ENCODE results near the gene CLK2. TPM values are rescaled to one million over a fixed set of nuclear protein-coding genes. Genes with fewer than 3 reads are reported as not detected.

CLK2 gene
- polyA plus RNA-seq, 1 donor from 2014 or later, result 44.4 TPM

DNA sequence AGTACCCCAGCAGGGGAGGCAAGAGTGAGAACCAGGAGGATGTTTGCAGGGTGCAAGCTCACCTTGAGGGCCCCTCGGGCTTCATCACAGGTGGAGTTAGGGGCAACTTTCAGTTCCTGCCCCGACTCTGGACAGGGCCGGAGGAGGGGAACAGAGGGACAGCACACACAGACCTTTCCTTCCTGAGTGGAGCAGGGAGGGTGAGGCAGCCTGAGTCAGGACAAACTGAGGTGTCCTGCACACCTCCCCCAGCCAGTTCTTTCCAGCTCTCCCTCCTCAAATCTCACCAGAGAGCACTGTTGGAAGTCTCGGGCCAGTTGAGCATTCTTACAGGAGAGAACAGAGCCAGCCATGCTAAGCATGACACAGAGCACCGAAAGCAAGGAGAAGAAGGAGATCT is 19.5 kb downstream of the CLK2 start:
- H2AFZ ChIP-seq (ENCODE audit: low read depth, low read length), result no peak overlapping the region
- H3K4me3 ChIP-seq (ENCODE audit: low read length), result peak overlapping the region; percentile 94
- no peaks in the 10 kb centered on the region for H3K9me3 ChIP-seq (ENCODE audit: low read length)
- H3K9ac ChIP-seq (ENCODE audit: low read length), result peak overlapping the region; percentile 91
- H3K4me2 ChIP-seq (ENCODE audit: low read length), result peak overlapping the region; percentile 9
- no peak overlapping the region for H3K27ac ChIP-seq (ENCODE audit: low read length)
- H3K9me2 ChIP-seq (ENCODE audit: insufficient read depth, low read length), result no peaks in the 10 kb centered on the region
- H3F3A ChIP-seq (ENCODE audit: insufficient read depth, low read length, poor library complexity, severe bottlenecking), result no peaks in the 10 kb centered on the region
- no peak for TF ChIP-seq POLR2AphosphoS5 (IDR thresholded peaks at IDR 0.05)
- TF ChIP-seq, protein P1, sequence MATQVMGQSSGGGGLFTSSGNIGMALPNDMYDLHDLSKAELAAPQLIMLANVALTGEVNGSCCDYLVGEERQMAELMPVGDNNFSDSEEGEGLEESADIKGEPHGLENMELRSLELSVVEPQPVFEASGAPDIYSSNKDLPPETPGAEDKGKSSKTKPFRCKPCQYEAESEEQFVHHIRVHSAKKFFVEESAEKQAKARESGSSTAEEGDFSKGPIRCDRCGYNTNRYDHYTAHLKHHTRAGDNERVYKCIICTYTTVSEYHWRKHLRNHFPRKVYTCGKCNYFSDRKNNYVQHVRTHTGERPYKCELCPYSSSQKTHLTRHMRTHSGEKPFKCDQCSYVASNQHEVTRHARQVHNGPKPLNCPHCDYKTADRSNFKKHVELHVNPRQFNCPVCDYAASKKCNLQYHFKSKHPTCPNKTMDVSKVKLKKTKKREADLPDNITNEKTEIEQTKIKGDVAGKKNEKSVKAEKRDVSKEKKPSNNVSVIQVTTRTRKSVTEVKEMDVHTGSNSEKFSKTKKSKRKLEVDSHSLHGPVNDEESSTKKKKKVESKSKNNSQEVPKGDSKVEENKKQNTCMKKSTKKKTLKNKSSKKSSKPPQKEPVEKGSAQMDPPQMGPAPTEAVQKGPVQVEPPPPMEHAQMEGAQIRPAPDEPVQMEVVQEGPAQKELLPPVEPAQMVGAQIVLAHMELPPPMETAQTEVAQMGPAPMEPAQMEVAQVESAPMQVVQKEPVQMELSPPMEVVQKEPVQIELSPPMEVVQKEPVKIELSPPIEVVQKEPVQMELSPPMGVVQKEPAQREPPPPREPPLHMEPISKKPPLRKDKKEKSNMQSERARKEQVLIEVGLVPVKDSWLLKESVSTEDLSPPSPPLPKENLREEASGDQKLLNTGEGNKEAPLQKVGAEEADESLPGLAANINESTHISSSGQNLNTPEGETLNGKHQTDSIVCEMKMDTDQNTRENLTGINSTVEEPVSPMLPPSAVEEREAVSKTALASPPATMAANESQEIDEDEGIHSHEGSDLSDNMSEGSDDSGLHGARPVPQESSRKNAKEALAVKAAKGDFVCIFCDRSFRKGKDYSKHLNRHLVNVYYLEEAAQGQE (IDR thresholded peaks at IDR 0.05; ENCODE audit: borderline replicate concordance), result no peak
- TF ChIP-seq EZH2 (IDR thresholded peaks at IDR 0.05; ENCODE audit: borderline replicate concordance, insufficient read depth, low read length, poor library complexity, severe bottlenecking), result no peak
- TF ChIP-seq RAD21 (conservative IDR thresholded peaks at IDR 0.05), result no peak
- TF ChIP-seq, protein P2, sequence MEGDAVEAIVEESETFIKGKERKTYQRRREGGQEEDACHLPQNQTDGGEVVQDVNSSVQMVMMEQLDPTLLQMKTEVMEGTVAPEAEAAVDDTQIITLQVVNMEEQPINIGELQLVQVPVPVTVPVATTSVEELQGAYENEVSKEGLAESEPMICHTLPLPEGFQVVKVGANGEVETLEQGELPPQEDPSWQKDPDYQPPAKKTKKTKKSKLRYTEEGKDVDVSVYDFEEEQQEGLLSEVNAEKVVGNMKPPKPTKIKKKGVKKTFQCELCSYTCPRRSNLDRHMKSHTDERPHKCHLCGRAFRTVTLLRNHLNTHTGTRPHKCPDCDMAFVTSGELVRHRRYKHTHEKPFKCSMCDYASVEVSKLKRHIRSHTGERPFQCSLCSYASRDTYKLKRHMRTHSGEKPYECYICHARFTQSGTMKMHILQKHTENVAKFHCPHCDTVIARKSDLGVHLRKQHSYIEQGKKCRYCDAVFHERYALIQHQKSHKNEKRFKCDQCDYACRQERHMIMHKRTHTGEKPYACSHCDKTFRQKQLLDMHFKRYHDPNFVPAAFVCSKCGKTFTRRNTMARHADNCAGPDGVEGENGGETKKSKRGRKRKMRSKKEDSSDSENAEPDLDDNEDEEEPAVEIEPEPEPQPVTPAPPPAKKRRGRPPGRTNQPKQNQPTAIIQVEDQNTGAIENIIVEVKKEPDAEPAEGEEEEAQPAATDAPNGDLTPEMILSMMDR (IDR thresholded peaks at IDR 0.05; ENCODE audit: poor library complexity, severe bottlenecking), result no peak
- TF ChIP-seq MXI1 (conservative IDR thresholded peaks at IDR 0.05; ENCODE audit: poor library complexity, severe bottlenecking), result no peak
- TF ChIP-seq EP300 (conservative IDR thresholded peaks at IDR 0.05; ENCODE audit: poor library complexity, severe bottlenecking), result no peak
- TF ChIP-seq SMC3 (conservative IDR thresholded peaks at IDR 0.05; ENCODE audit: poor library complexity), result no peak
- TF ChIP-seq TAF1 (IDR thresholded peaks at IDR 0.05; ENCODE audit: low read depth), result no peak
- no peaks in the 10 kb centered on the region for H3K27me3 ChIP-seq (ENCODE audit: insufficient read depth, low read depth, low read length)
- H3K79me2 ChIP-seq (replicated peaks; ENCODE audit: insufficient read depth, low read length), result peaks cover 8% of the 10 kb centered on the region
- H3K36me3 ChIP-seq (ENCODE audit: insufficient read depth, low read length), result no peaks in the 10 kb centered on the region
- H4K20me1 ChIP-seq (ENCODE audit: insufficient read depth), result no peaks in the 10 kb centered on the region

DNA sequence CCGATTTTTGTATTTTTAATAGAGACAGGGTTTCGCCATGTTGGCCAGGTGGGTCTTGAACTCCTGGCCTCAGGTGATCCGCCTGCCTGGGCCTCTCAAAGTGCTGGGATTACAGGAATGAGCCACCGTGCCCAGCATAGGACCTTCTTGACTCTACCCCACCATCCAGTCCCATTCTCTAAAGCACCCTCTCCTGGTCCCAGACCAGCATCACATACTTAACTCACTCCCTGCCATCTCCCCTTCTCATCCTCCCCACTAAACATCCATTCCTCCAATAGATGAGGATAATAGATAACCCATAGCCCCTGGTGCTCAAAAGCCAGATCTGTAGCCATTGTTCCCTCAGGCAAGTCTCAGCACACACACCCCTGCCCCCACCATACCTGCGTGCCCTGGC is 20.1 kb downstream of the CLK2 start:
- H3K9ac ChIP-seq (ENCODE audit: low read length), result peak overlapping the region; percentile 91

More for the DNA sequence above, 20.1 kb downstream of the CLK2 start:
- no peaks in the 10 kb centered on the region for H3K9me3 ChIP-seq (ENCODE audit: low read length)
- no peak overlapping the region for H2AFZ ChIP-seq (ENCODE audit: low read depth, low read length)
- H4K20me1 ChIP-seq (ENCODE audit: insufficient read depth), result no peaks in the 10 kb centered on the region
- no peaks in the 10 kb centered on the region for H3F3A ChIP-seq (ENCODE audit: insufficient read depth, low read length, poor library complexity, severe bottlenecking)
- no peaks in the 10 kb centered on the region for H3K27me3 ChIP-seq (ENCODE audit: insufficient read depth, low read depth, low read length)
- no peak overlapping the region for H3K27ac ChIP-seq (ENCODE audit: low read length)
- no peaks in the 10 kb centered on the region for H3K36me3 ChIP-seq (ENCODE audit: insufficient read depth, low read length)
- H3K4me3 ChIP-seq (ENCODE audit: low read length), result peak overlapping the region; percentile 94
- TF ChIP-seq TAF1 (IDR thresholded peaks at IDR 0.05; ENCODE audit: low read depth) (no peak), MXI1 (conservative IDR thresholded peaks at IDR 0.05; ENCODE audit: poor library complexity, severe bottlenecking) (no peak), EP300 (conservative IDR thresholded peaks at IDR 0.05; ENCODE audit: poor library complexity, severe bottlenecking) (no peak), SMC3 (conservative IDR thresholded peaks at IDR 0.05; ENCODE audit: poor library complexity) (no peak), EZH2 (IDR thresholded peaks at IDR 0.05; ENCODE audit: borderline replicate concordance, insufficient read depth, low read length, poor library complexity, severe bottlenecking) (no peak), RAD21 (conservative IDR thresholded peaks at IDR 0.05) (no peak), POLR2AphosphoS5 (IDR thresholded peaks at IDR 0.05) (no peak)
- TF ChIP-seq, protein P2 (IDR thresholded peaks at IDR 0.05; ENCODE audit: poor library complexity, severe bottlenecking), result no peak
- TF ChIP-seq, protein P1 (IDR thresholded peaks at IDR 0.05; ENCODE audit: borderline replicate concordance), result no peak
- H3K9me2 ChIP-seq (ENCODE audit: insufficient read depth, low read length), result no peaks in the 10 kb centered on the region
- H3K4me2 ChIP-seq (ENCODE audit: low read length), result no peak overlapping the region
- H3K79me2 ChIP-seq (replicated peaks; ENCODE audit: insufficient read depth, low read length), result peaks cover 8% of the 10 kb centered on the region
